ENCODE data around the gene FGF18. TPM values are rescaled to one million over a fixed set of nuclear protein-coding genes. Genes with fewer than 3 reads are reported as not detected.

FGF18 gene
- polyA plus RNA-seq, 1 donor from 2014 or later: 1.2 TPM

- H3K9me2 ChIP-seq (ENCODE audit: insufficient read depth, low read length): no peaks in the 10 kb centered on the region
- no peaks in the 10 kb centered on the region for H3K9me3 ChIP-seq (ENCODE audit: low read length)
- H4K20me1 ChIP-seq (ENCODE audit: insufficient read depth): no peaks in the 10 kb centered on the region
- H3K4me2 ChIP-seq (ENCODE audit: low read length): no peak overlapping the region
- TF ChIP-seq EZH2 (IDR thresholded peaks at IDR 0.05; ENCODE audit: borderline replicate concordance, insufficient read depth, low read length, poor library complexity, severe bottlenecking): no peak
- no peaks in the 10 kb centered on the region for H3K27me3 ChIP-seq (ENCODE audit: insufficient read depth, low read depth, low read length)
- H3K9ac ChIP-seq (ENCODE audit: low read length): no peak overlapping the region
- no peaks in the 10 kb centered on the region for H3F3A ChIP-seq (ENCODE audit: insufficient read depth, low read length, poor library complexity, severe bottlenecking)
- no peak overlapping the region for H3K4me3 ChIP-seq (ENCODE audit: low read length)
- no peak overlapping the region for H3K27ac ChIP-seq (ENCODE audit: low read length)
- H2AFZ ChIP-seq (ENCODE audit: low read depth, low read length): no peak overlapping the region
- no peaks in the 10 kb centered on the region for H3K79me2 ChIP-seq (replicated peaks; ENCODE audit: insufficient read depth, low read length)
- no peaks in the 10 kb centered on the region for H3K36me3 ChIP-seq (ENCODE audit: insufficient read depth, low read length)
Measured at GRCh38 chr5:171485668-171486067, 66.2 kb downstream of the FGF18 start.

GRCh38 chr5:171486613-171487012 lies 67.2 kb downstream of the FGF18 start:
- Histone ChIP-seq H3K4me3 (ENCODE audit: low read length) (no peak overlapping the region), H3K79me2 (replicated peaks; ENCODE audit: insufficient read depth, low read length) (no peaks in the 10 kb centered on the region), H2AFZ (ENCODE audit: low read depth, low read length) (no peak overlapping the region), H4K20me1 (ENCODE audit: insufficient read depth) (no peaks in the 10 kb centered on the region), H3K27me3 (ENCODE audit: insufficient read depth, low read depth, low read length) (no peaks in the 10 kb centered on the region), H3K4me2 (ENCODE audit: low read length) (no peak overlapping the region), H3K36me3 (ENCODE audit: insufficient read depth, low read length) (no peaks in the 10 kb centered on the region), H3K9me2 (ENCODE audit: insufficient read depth, low read length) (no peaks in the 10 kb centered on the region), H3F3A (ENCODE audit: insufficient read depth, low read length, poor library complexity, severe bottlenecking) (no peaks in the 10 kb centered on the region), H3K27ac (ENCODE audit: low read length) (no peak overlapping the region), H3K9me3 (ENCODE audit: low read length) (no peaks in the 10 kb centered on the region), H3K9ac (ENCODE audit: low read length) (no peak overlapping the region)
- TF ChIP-seq TAF1 (IDR thresholded peaks at IDR 0.05; ENCODE audit: low read depth): no peak
- no peak for TF ChIP-seq CTCF (IDR thresholded peaks at IDR 0.05; ENCODE audit: poor library complexity, severe bottlenecking)
- no peak for TF ChIP-seq MXI1 (conservative IDR thresholded peaks at IDR 0.05; ENCODE audit: poor library complexity, severe bottlenecking)
- TF ChIP-seq REST (IDR thresholded peaks at IDR 0.05; ENCODE audit: borderline replicate concordance): no peak

GRCh38 chr5:171488876-171489275 lies 69.4 kb downstream of the FGF18 start:
- H3K36me3 ChIP-seq (ENCODE audit: insufficient read depth, low read length): no peaks in the 10 kb centered on the region
- no peak overlapping the region for H3K27ac ChIP-seq (ENCODE audit: low read length)
- TF ChIP-seq POLR2AphosphoS5 (IDR thresholded peaks at IDR 0.05): no peak
- TF ChIP-seq TAF1 (IDR thresholded peaks at IDR 0.05; ENCODE audit: low read depth): no peak
- TF ChIP-seq REST (IDR thresholded peaks at IDR 0.05; ENCODE audit: borderline replicate concordance): no peak
- no peak overlapping the region for H2AFZ ChIP-seq (ENCODE audit: low read depth, low read length)
- H4K20me1 ChIP-seq (ENCODE audit: insufficient read depth): no peaks in the 10 kb centered on the region
- H3K9me3 ChIP-seq (ENCODE audit: low read length): no peaks in the 10 kb centered on the region
- H3K4me2 ChIP-seq (ENCODE audit: low read length): no peak overlapping the region
- no peak overlapping the region for H3K9ac ChIP-seq (ENCODE audit: low read length)
- H3K9me2 ChIP-seq (ENCODE audit: insufficient read depth, low read length): no peaks in the 10 kb centered on the region
- no peak overlapping the region for H3K4me3 ChIP-seq (ENCODE audit: low read length)
- H3K27me3 ChIP-seq (ENCODE audit: insufficient read depth, low read depth, low read length): no peaks in the 10 kb centered on the region
- H3F3A ChIP-seq (ENCODE audit: insufficient read depth, low read length, poor library complexity, severe bottlenecking): no peaks in the 10 kb centered on the region
- H3K79me2 ChIP-seq (replicated peaks; ENCODE audit: insufficient read depth, low read length): no peaks in the 10 kb centered on the region

Measured in neural cell (in vitro differentiated cells).